ENCODE measurements around the gene KCNIP3.

KCNIP3 gene

DNA sequence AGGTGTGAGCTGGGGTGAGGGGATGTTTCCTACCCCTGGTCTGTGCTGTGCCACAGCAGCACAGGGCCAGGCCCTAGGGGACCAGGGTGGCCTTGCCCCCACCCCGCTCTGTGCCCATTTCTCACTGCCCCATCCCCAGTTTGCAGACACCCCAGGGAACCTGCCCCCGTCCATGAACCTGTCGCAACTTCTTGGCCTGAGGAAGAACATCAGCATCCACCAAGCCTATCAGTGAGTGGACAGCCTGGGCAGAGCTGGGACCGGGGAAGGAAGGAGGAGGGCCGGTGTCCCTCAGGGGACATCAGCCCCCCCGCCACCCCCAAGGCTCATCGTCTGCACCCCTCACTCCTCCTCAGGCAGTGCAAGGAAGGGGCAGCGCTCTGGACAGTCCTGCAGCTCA is 15.4 kb upstream of the KCNIP3 start:
- TF ChIP-seq GABPA (IDR thresholded peaks at IDR 0.05; ENCODE audit: low read depth): no peak
- no peak for TF ChIP-seq SPI1 (IDR thresholded peaks at IDR 0.05; ENCODE audit: borderline replicate concordance, low read depth)
- TF ChIP-seq POLR2AphosphoS5 (IDR thresholded peaks at IDR 0.05; ENCODE audit: low read depth): no peak
- no peak for TF ChIP-seq REST (IDR thresholded peaks at IDR 0.05; ENCODE audit: insufficient replicate concordance, low read depth)
- no peak for TF ChIP-seq CTCF (IDR thresholded peaks at IDR 0.05; ENCODE audit: insufficient read depth, low read length)
- H3K27me3 ChIP-seq (ENCODE audit: insufficient read depth, poor library complexity, severe bottlenecking): no peaks in the 10 kb centered on the region
- no peak overlapping the region for H3K27ac ChIP-seq (replicated peaks)
- no peak for DNase-seq (ENCODE audit: low read depth in 1 of 2, low spot score in 1 of 2)
- H3K4me3 ChIP-seq (replicated peaks; ENCODE audit: insufficient read depth, low read length): no peak overlapping the region

DNA sequence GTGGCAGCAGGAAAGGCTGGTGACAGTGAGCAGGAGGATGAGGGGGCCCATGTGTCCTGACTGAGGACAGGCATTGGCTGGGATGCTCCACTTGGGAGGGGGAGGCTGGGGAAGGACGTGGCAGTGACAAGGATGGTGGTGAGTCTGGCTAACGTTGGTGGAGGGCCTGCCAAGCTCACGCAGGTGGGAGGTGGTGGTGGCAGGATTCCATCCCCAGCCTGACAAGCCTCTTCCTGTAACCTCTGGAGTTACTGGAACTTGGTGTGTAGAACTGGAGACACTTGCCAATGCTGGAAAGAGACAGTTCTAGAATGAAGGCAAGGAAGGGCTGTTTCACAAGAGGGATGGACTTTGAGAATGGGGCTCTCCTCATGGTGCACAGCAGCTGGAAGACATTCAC is 14.7 kb upstream of the KCNIP3 start:
- no peak for DNase-seq (ENCODE audit: low read depth in 1 of 2, low spot score in 1 of 2)
- no peaks in the 10 kb centered on the region for H3K27me3 ChIP-seq (ENCODE audit: insufficient read depth, poor library complexity, severe bottlenecking)
- TF ChIP-seq SPI1 (IDR thresholded peaks at IDR 0.05; ENCODE audit: borderline replicate concordance, low read depth) (no peak), GABPA (IDR thresholded peaks at IDR 0.05; ENCODE audit: low read depth) (no peak), CTCF (IDR thresholded peaks at IDR 0.05; ENCODE audit: insufficient read depth, low read length) (no peak), REST (IDR thresholded peaks at IDR 0.05; ENCODE audit: insufficient replicate concordance, low read depth) (no peak), POLR2AphosphoS5 (IDR thresholded peaks at IDR 0.05; ENCODE audit: low read depth) (no peak)
- H3K4me3 ChIP-seq (replicated peaks; ENCODE audit: insufficient read depth, low read length): no peak overlapping the region
- H3K27ac ChIP-seq (replicated peaks): no peak overlapping the region

GRCh38 chr2:95283562-95283961 is 13.6 kb upstream of the KCNIP3 start:
- no peak for DNase-seq (ENCODE audit: low read depth in 1 of 2, low spot score in 1 of 2)
- Histone ChIP-seq H3K27me3 (ENCODE audit: insufficient read depth, poor library complexity, severe bottlenecking) (no peaks in the 10 kb centered on the region), H3K27ac (replicated peaks) (no peak overlapping the region), H3K4me3 (replicated peaks; ENCODE audit: insufficient read depth, low read length) (no peak overlapping the region)
- TF ChIP-seq POLR2AphosphoS5 (IDR thresholded peaks at IDR 0.05; ENCODE audit: low read depth): no peak

GRCh38 chr2:95284886-95285541 is 12.1 kb upstream of the KCNIP3 start:
- no peak for TF ChIP-seq CTCF (IDR thresholded peaks at IDR 0.05; ENCODE audit: insufficient read depth, low read length)
- TF ChIP-seq REST (IDR thresholded peaks at IDR 0.05; ENCODE audit: insufficient replicate concordance, low read depth): peak; percentile 90
- no peak overlapping the region for H3K4me3 ChIP-seq (replicated peaks; ENCODE audit: insufficient read depth, low read length)
- DNase-seq (ENCODE audit: low read depth in 1 of 2, low spot score in 1 of 2): no peak
- H3K27me3 ChIP-seq (ENCODE audit: insufficient read depth, poor library complexity, severe bottlenecking): no peaks in the 10 kb centered on the region
- no peak overlapping the region for H3K27ac ChIP-seq (replicated peaks)
